Measurements from ENCODE around the gene BAK1. TPM values are rescaled to one million over a fixed set of nuclear protein-coding genes. Genes with fewer than 3 reads are reported as not detected.

BAK1 gene
- polyA plus RNA-seq, 1 experiment = 13.0 TPM

DNA sequence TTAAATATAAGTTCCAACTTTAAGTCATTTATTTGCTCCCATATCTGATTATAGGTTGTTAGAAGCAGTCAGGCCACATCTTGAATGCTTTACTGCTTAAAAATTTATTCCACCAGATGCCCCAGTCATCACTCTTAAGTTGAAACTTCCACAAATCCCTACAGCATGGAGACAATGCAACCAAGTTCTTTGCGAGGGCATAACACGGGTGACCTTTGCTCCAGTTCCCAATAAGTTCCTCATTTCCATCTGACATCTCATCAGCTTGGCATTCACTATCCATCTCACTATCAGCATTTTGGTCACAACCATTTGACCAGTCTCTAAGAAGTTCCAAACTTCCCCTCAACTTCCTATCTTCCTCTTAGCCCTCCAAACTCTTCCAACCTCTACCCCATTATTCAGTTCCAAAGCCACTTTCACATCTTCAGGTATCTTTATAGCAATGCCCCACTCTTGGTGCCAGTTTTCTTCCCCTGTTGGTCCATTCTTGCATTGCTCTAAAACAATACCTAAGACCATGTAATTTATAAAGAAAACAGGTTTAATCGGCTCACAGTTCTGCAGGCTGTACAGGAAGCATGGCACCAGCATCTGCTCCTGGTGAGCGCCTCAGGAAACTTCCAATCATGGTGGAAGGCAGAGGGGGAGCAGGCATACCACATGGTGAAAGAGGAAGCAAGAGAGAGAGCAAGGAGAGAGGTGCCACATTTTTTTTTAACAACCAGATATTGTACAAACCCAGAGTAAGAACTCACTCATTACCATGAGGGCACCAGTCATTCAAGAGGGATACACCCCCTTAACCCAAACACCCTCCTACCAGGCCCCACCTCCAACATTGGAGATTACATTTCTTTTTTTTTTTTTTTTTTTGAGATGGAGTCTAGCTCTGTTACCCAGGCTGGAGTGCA lies 25.1 kb upstream of the BAK1 start:
- H3K27me3 ChIP-seq (ENCODE audit: control insufficient read depth, insufficient read depth, low read length) = no peaks in the 10 kb centered on the region
- no peak overlapping the region for H3K4me3 ChIP-seq (ENCODE audit: low read depth, low read length)
- TF ChIP-seq, protein P1, sequence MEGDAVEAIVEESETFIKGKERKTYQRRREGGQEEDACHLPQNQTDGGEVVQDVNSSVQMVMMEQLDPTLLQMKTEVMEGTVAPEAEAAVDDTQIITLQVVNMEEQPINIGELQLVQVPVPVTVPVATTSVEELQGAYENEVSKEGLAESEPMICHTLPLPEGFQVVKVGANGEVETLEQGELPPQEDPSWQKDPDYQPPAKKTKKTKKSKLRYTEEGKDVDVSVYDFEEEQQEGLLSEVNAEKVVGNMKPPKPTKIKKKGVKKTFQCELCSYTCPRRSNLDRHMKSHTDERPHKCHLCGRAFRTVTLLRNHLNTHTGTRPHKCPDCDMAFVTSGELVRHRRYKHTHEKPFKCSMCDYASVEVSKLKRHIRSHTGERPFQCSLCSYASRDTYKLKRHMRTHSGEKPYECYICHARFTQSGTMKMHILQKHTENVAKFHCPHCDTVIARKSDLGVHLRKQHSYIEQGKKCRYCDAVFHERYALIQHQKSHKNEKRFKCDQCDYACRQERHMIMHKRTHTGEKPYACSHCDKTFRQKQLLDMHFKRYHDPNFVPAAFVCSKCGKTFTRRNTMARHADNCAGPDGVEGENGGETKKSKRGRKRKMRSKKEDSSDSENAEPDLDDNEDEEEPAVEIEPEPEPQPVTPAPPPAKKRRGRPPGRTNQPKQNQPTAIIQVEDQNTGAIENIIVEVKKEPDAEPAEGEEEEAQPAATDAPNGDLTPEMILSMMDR (IDR thresholded peaks at IDR 0.05; ENCODE audit: low read depth, low read length) = no peak
- ChIA-PET POLR2A (no interaction called here), CTCF (interaction anchor here (1.3 kb wide), 1 partner anchor 18 kb away, joined by 4 read pairs; no protein-coding TSS in a partner anchor)
- 0 out of 2 replicates have a peak, but pooled peaks cover 5% of the 10 kb centered on the region for H3K9me3 ChIP-seq (ENCODE audit: control insufficient read depth, insufficient read depth, low read length)
- H3K27ac ChIP-seq (ENCODE audit: low read depth, low read length) = no peak overlapping the region
- DNase-seq (ENCODE audit: low read depth, low spot score) = no peak

DNA sequence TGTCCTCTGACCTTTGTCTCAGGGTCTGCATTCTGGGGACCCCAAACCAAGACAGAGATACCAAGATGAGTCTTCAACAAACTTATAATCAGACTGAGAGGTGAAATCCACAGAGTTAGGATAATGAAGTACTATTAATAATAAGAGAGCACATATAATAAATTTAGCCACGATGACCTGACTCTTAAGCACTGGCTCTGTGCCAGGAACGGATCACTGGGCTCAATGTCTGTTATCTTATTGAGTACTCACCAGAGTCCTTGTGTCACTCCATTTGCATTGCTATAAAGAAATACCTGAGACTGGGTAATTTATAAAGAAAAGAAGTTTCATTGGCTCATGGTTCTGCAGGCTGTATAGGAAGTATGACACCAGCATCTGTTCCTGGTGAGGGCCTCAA lies 22.1 kb upstream of the BAK1 start:
- H3K27me3 ChIP-seq (ENCODE audit: control insufficient read depth, insufficient read depth, low read length) = no peaks in the 10 kb centered on the region
- H3K4me3 ChIP-seq (ENCODE audit: low read depth, low read length) = no peak overlapping the region
- CTCF ChIA-PET = interaction anchor here (0.9 kb wide), 1 partner anchor 22 kb away, joined by 3 read pairs; no protein-coding TSS in a partner anchor
- 0 out of 2 replicates have a peak, but pooled peaks cover 5% of the 10 kb centered on the region for H3K9me3 ChIP-seq (ENCODE audit: control insufficient read depth, insufficient read depth, low read length)
- TF ChIP-seq, protein P1 (IDR thresholded peaks at IDR 0.05; ENCODE audit: low read depth, low read length) = no peak
- no peak for DNase-seq (ENCODE audit: low read depth, low spot score)
- no peak overlapping the region for H3K27ac ChIP-seq (ENCODE audit: low read depth, low read length)
- POLR2A ChIA-PET = no interaction called here

DNA sequence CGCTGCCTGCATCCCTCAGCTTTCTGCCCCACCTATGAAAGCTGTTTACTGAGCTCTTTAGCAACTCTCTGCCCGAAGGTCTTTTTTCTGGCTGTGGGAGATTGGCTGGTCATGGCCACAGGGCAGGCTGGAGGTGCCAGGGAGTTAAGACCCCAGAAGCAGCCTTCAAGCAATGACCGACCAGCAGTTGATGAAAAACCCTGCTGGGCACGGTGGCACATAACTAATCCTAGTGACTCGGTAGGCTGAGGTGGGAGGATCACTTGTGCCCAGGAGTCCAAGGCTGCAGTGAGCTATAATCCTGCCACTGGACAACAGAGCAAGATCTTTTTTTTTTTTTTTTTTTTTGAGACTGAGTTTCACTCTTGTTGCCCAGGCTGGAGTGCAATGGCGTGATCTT lies 20.7 kb upstream of the BAK1 start:
- DNase-seq (ENCODE audit: low read depth, low spot score) = no peak
- POLR2A ChIA-PET = no interaction called here
- H3K27ac ChIP-seq (ENCODE audit: low read depth, low read length) = no peak overlapping the region
- 0 out of 2 replicates have a peak, but pooled peaks cover 5% of the 10 kb centered on the region for H3K9me3 ChIP-seq (ENCODE audit: control insufficient read depth, insufficient read depth, low read length)
- no peak overlapping the region for H3K4me3 ChIP-seq (ENCODE audit: low read depth, low read length)
- TF ChIP-seq, protein P1 (IDR thresholded peaks at IDR 0.05; ENCODE audit: low read depth, low read length) = no peak
- CTCF ChIA-PET = interaction anchor here (1.7 kb wide), 1 partner anchor 11 kb away, joined by 5 read pairs; no protein-coding TSS in a partner anchor
- no peaks in the 10 kb centered on the region for H3K27me3 ChIP-seq (ENCODE audit: control insufficient read depth, insufficient read depth, low read length)

DNA sequence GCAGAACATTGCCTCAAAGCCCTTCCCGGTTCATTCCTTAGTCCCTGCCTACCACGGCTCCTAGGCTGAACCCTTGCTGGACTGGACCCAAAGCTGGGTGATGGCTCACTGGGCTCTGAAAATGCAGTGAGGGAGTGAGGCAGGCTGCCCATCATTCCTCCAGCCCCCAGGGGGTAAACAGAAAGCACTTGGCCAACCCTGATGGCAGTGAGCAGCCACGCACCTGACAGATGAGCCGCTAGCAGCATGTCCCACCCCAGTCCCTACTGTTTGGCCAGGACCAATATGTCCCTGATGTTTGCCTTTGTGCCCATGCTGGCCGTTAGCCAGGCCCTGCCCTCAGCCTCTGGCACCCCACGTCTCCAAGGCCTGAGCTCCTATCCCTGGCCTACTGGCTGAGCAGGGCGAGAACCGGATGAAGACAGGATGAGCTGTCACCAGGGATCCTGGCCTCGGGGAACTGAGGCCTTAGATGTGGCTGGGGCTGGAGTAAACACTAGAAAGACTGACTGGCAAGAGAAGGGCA lies 19.4 kb upstream of the BAK1 start:
- TF ChIP-seq, protein P1 (IDR thresholded peaks at IDR 0.05; ENCODE audit: low read depth, low read length) = no peak
- ChIA-PET POLR2A (interaction anchor here (0.7 kb wide), 1 partner anchor 20 kb away, joined by 4 read pairs; the partner anchor contains the start of gene BAK1), CTCF (interaction anchor here (0.9 kb wide), 1 partner anchor 10 kb away, joined by 3 read pairs; no protein-coding TSS in a partner anchor)
- H3K9me3 ChIP-seq (ENCODE audit: control insufficient read depth, insufficient read depth, low read length) = 0 out of 2 replicates have a peak, but pooled peaks cover 5% of the 10 kb centered on the region
- no peak overlapping the region for H3K27ac ChIP-seq (ENCODE audit: low read depth, low read length)
- DNase-seq (ENCODE audit: low read depth, low spot score) = no peak
- H3K27me3 ChIP-seq (ENCODE audit: control insufficient read depth, insufficient read depth, low read length) = no peaks in the 10 kb centered on the region
- H3K4me3 ChIP-seq (ENCODE audit: low read depth, low read length) = no peak overlapping the region

All from AG04450 (cell line).